ENCODE data around the gene CCDC8. TPM values are rescaled to one million over a fixed set of nuclear protein-coding genes. Genes with fewer than 3 reads are reported as not detected.

The CCDC8 gene
- total RNA-seq, 1 experiment from 2014 or later: 24.5 TPM

DNA sequence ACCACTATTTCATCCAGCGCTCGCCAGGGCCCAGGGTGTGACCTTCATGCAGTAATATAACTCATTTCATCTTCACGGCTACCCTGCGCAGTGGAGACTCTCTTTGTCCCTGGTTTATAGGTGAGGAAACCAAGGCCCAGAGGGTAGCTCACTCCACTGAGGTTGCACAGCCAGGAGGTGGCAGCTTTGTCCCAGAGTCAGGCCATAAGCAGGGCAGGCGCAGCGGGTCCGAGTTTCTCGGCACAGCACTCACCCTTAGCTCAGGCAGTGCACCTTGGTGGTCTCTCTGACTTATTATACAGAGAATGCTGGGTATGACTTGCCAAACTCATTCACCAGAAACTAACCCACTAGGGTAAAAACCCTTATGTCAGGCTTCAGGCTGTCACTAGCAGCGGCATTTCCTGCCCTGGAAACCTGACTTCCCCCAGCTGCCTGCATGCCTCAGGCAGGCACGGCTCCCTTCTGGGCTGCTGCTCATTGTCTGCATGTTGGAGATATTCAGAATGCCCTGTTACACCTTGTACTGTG is 41.9 kb downstream of the CCDC8 start:
- POLR2A ChIA-PET (ENCODE audit: low non-redundant PET): no interaction called here
- H3K9me3 ChIP-seq (ENCODE audit: low read depth, low read length, poor library complexity, severe bottlenecking): no peaks in the 10 kb centered on the region
- H3K36me3 ChIP-seq (ENCODE audit: insufficient read depth, low read length, poor library complexity, severe bottlenecking): peaks cover 10% of the 10 kb centered on the region
- H3K27me3 ChIP-seq (replicated peaks; ENCODE audit: insufficient read depth, low read depth, low read length, poor library complexity): no peaks in the 10 kb centered on the region
- H3K4me1 ChIP-seq (ENCODE audit: insufficient read depth, low read length, poor library complexity, severe bottlenecking): peaks cover 20% of the 10 kb centered on the region
- H3K27ac ChIP-seq (ENCODE audit: low read depth, low read length, poor library complexity, severe bottlenecking): peak overlapping the region; percentile 32
- intact Hi-C loops (cut with micrococcal nuclease; ENCODE audit: unreplicated experiment): no loop called here
- no TSS peak for BruUV-seq (replicated peaks)
- no peak for DNase-seq (ENCODE audit: low spot score)
- CTCF ChIA-PET: no interaction called here
- no peak for TF ChIP-seq EZH2 (IDR thresholded peaks at IDR 0.05; ENCODE audit: borderline replicate concordance, low read depth, low read length, poor library complexity, severe bottlenecking)
- TF ChIP-seq, protein P1, sequence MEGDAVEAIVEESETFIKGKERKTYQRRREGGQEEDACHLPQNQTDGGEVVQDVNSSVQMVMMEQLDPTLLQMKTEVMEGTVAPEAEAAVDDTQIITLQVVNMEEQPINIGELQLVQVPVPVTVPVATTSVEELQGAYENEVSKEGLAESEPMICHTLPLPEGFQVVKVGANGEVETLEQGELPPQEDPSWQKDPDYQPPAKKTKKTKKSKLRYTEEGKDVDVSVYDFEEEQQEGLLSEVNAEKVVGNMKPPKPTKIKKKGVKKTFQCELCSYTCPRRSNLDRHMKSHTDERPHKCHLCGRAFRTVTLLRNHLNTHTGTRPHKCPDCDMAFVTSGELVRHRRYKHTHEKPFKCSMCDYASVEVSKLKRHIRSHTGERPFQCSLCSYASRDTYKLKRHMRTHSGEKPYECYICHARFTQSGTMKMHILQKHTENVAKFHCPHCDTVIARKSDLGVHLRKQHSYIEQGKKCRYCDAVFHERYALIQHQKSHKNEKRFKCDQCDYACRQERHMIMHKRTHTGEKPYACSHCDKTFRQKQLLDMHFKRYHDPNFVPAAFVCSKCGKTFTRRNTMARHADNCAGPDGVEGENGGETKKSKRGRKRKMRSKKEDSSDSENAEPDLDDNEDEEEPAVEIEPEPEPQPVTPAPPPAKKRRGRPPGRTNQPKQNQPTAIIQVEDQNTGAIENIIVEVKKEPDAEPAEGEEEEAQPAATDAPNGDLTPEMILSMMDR (conservative IDR thresholded peaks at IDR 0.05; ENCODE audit: low read depth, low read length): no peak
- no peak overlapping the region for H3K4me3 ChIP-seq (ENCODE audit: low read depth, low read length, poor library complexity, severe bottlenecking)

GRCh38 chr19:46369817-46370216 is 43.5 kb downstream of the CCDC8 start:
- Histone ChIP-seq H3K9me3 (ENCODE audit: low read depth, low read length, poor library complexity, severe bottlenecking) (no peaks in the 10 kb centered on the region), H3K27ac (ENCODE audit: low read depth, low read length, poor library complexity, severe bottlenecking) (no peak overlapping the region), H3K4me3 (ENCODE audit: low read depth, low read length, poor library complexity, severe bottlenecking) (no peak overlapping the region), H3K27me3 (replicated peaks; ENCODE audit: insufficient read depth, low read depth, low read length, poor library complexity) (no peaks in the 10 kb centered on the region), H3K4me1 (ENCODE audit: insufficient read depth, low read length, poor library complexity, severe bottlenecking) (peaks cover 20% of the 10 kb centered on the region), H3K36me3 (ENCODE audit: insufficient read depth, low read length, poor library complexity, severe bottlenecking) (peaks cover 7% of the 10 kb centered on the region)
- intact Hi-C loops (cut with micrococcal nuclease; ENCODE audit: unreplicated experiment): no loop called here
- TF ChIP-seq EZH2 (IDR thresholded peaks at IDR 0.05; ENCODE audit: borderline replicate concordance, low read depth, low read length, poor library complexity, severe bottlenecking): no peak
- TF ChIP-seq, protein P1 (conservative IDR thresholded peaks at IDR 0.05; ENCODE audit: low read depth, low read length): no peak
- no peak for DNase-seq (ENCODE audit: low spot score)
- BruUV-seq (replicated peaks): no TSS peak
- ChIA-PET POLR2A (ENCODE audit: low non-redundant PET) (no interaction called here), CTCF (interaction anchor here (0.7 kb wide), 1 partner anchor 122 kb away, joined by 9 read pairs; no protein-coding TSS in a partner anchor)

DNA sequence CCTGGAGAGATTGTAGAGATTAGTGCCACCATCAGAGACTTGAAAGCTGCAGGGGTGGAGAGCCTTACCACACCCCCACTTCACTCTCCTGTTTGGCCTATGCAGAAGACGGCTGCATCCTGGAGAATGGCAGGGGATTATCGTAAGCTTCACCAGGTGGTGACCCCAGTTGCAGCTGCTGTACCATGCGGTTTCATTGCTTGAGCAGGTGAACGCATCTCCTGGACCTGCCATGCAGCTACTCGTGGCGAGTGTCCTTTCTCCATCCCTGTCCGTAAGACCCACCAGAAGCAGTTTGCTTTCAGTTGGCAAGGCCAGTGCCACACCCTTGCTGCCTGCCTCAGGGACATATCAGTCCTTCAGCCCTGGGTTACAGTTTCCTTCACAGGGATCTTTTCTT is 45.2 kb downstream of the CCDC8 start:
- Histone ChIP-seq H3K4me1 (ENCODE audit: insufficient read depth, low read length, poor library complexity, severe bottlenecking) (peaks cover 9% of the 10 kb centered on the region), H3K27me3 (replicated peaks; ENCODE audit: insufficient read depth, low read depth, low read length, poor library complexity) (no peaks in the 10 kb centered on the region), H3K4me3 (ENCODE audit: low read depth, low read length, poor library complexity, severe bottlenecking) (no peak overlapping the region), H3K27ac (ENCODE audit: low read depth, low read length, poor library complexity, severe bottlenecking) (no peak overlapping the region), H3K9me3 (ENCODE audit: low read depth, low read length, poor library complexity, severe bottlenecking) (no peaks in the 10 kb centered on the region), H3K36me3 (ENCODE audit: insufficient read depth, low read length, poor library complexity, severe bottlenecking) (peaks cover 23% of the 10 kb centered on the region)
- POLR2A ChIA-PET (ENCODE audit: low non-redundant PET): no interaction called here
- intact Hi-C loops (cut with micrococcal nuclease; ENCODE audit: unreplicated experiment): no loop called here
- no peak for DNase-seq (ENCODE audit: low spot score)
- CTCF ChIA-PET: no interaction called here
- no TSS peak for BruUV-seq (replicated peaks)
- TF ChIP-seq, protein P1 (conservative IDR thresholded peaks at IDR 0.05; ENCODE audit: low read depth, low read length): no peak
- TF ChIP-seq EZH2 (IDR thresholded peaks at IDR 0.05; ENCODE audit: borderline replicate concordance, low read depth, low read length, poor library complexity, severe bottlenecking): no peak

All from A673 (cell line).